ENCODE results near the gene UTP4.
"Not testable (repeated sequence)": the region's sequence is repeated elsewhere in the genome, so short reads cannot be mapped to it uniquely, and the experiment has no call there.

The UTP4 gene

GRCh38 chr16:69111216-69111875, 21.1 kb upstream of the UTP4 start:
- DNase-seq: no peak

DNA sequence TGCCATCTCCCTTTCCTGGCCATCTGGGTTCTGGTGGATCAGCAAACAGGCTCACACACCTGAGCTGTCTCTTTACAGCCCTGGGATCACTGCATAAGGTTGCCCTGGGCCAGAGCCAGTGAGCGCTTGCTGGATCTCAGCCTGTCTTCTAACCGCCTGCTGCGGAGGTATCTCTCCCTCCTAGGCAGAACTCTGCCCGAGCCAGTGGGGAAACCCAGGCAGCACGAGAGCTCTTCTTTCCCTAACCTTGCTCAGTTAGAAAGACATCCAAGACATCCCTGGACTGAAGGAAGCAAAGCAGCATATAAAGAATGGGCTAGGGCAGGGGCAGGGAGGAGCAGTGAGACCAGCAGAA, 20.6 kb upstream of the UTP4 start:
- DNase-seq: no peak

- DNase-seq: no peak
Measured at GRCh38 chr16:69112285-69113129, 19.9 kb upstream of the UTP4 start.

DNA sequence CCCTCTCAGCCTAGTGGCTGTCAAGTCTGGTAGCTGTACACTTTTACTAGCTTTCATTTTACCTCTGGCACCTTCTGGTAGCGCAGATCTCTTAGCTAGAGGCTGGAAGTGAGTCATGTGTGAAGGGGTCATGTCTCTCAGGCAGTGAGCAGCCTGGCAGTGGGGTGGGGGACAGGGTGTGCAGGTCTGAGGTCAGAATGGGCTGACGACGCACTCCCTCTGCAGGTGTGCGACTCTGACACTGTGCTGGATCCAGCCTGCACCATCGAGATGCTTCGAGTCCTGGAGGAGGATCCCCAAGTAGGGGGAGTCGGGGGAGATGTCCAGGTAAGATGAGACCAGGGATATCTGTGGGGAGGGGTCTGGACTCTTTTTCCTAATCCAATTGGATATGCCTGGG, 19.2 kb upstream of the UTP4 start:
- DNase-seq: no peak

DNA sequence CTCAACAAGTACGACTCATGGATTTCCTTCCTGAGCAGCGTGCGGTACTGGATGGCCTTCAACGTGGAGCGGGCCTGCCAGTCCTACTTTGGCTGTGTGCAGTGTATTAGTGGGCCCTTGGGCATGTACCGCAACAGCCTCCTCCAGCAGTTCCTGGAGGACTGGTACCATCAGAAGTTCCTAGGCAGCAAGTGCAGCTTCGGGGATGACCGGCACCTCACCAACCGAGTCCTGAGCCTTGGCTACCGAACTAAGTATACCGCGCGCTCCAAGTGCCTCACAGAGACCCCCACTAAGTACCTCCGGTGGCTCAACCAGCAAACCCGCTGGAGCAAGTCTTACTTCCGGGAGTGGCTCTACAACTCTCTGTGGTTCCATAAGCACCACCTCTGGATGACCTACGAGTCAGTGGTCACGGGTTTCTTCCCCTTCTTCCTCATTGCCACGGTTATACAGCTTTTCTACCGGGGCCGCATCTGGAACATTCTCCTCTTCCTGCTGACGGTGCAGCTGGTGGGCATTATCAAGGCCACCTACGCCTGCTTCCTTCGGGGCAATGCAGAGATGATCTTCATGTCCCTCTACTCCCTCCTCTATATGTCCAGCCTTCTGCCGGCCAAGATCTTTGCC, 18.0 kb upstream of the UTP4 start:
- DNase-seq: no peak

- DNase-seq: no peak
Measured at GRCh38 chr16:69114976-69115355, 17.5 kb upstream of the UTP4 start.

DNA sequence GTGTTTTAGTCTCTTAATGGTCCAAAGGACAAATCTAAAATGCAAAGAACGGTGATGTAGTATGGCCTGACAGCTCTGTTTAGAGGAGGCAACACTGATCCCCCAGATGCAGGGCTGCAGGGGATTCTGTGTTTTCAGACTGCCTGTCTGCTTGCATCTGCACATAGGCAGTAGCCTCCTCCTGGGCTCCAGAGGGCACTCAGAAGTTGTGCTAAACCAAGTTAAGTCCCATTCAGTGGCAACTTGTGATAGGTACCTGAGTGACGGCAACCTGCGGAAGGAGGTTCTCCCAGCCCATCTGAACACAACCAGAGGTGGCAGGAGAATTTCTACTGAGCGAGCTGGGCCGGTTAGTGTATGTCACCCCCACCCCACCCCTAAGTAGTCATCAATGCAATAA, 17.1 kb upstream of the UTP4 start:
- no peak for DNase-seq

GRCh38 chr16:69115837-69116236, 16.6 kb upstream of the UTP4 start:
- no peak for DNase-seq

GRCh38 chr16:69116256-69116875, 16.1 kb upstream of the UTP4 start:
- no peak for DNase-seq

GRCh38 chr16:69116906-69117305, 15.5 kb upstream of the UTP4 start:
- DNase-seq: no peak

GRCh38 chr16:69118468-69118867, 14.0 kb upstream of the UTP4 start:
- no peak for DNase-seq

DNA sequence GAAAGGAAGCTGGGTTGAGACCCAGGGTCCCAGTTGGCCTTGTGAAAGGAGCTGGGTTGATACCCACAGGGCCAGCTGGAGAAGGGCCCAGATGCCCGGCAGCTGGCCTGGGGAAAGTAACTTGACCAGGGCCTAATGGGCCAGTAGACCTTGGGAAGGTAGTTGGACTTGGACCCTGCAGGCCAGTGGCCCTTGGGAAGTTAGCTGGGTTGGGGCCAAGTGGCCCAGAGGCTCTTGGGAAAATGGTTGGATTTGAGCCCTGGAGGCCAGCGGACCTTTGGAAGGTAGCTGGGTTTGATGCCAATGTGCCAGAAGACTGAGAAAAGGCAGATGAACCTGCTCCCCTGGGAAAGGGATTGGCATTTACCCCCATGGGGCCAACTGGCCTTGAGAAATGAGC, 13.5 kb upstream of the UTP4 start:
- DNase-seq: no peak

DNA sequence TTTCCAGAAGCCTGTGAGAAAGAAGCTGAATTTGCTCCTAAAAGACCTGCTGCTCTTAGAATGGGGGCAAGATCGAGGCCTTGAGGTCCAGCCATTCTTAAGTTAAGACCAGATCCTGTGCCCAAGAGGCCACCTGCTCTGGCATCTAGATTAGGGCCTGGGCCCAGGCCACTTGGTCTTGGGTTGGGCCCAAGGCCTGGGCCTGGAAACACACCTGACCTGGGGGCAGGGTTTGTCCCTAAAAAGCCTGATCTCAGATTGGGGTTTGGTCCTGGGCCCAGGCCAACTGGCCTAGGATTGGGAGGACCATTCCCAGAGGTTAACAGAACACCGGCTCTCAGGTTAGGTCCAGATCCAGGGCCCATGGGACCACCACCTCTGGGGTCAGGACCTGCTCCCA, 12.9 kb upstream of the UTP4 start:
- no peak for DNase-seq

DNA sequence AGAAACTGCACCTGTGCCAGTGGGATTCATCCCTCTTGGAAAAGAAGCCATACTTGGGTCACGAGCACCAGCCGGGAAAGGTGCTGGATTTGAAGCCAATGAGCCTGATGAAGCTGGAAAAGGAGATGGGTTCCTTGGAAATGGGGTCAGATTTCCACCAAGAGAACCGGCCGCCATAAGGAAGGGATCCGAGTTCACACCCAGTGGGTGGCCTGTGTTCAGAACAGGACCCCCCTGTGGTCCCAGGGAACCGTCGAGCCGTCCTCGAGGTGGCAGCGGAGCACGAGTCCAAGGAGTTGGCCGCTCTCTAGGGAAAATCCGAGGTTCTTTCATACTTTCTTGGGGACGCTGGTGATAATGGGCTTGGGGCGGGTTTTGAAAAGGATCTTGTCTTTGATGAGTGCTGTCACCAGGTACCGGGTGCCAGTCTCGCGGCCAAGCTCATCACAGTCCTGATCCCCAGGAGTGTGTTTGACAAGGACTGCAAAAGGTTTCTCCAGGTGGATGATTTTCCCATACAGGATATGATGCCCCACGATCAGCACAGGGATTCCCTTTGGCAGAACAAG, 12.3 kb upstream of the UTP4 start:
- no peak for DNase-seq

- DNase-seq: peak; percentile 67
Measured at GRCh38 chr16:69123910-69124309, 8.5 kb upstream of the UTP4 start.

GRCh38 chr16:69124406-69124805, 8.0 kb upstream of the UTP4 start:
- DNase-seq: not testable (repeated sequence)

GRCh38 chr16:69124961-69125360, 7.5 kb upstream of the UTP4 start:
- DNase-seq: not testable (repeated sequence)

- DNase-seq: no peak
Measured at GRCh38 chr16:69126221-69126620, 6.2 kb upstream of the UTP4 start.

DNA sequence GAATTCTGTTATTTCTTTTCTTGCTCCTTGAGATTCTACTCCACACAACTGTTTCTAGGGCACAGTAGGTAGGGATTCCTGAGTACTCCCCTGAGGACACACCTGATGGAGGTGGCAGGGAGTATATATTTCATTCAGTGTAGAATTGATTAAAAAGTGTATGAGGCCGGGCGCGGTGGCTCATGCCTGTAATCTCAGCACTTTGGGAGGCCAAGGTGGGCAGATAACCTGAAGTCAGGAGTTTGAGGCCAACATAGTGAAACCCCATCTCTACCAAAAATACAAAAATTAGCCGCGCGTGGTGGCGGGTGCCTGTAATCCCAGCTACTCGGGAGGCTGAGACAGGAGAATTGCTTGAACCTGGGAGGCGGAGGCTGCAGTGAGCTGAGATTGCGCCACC, 5.6 kb upstream of the UTP4 start:
- not testable (repeated sequence) for DNase-seq

GRCh38 chr16:69127966-69128510, 4.4 kb upstream of the UTP4 start:
- DNase-seq: no peak

- DNase-seq: no peak
Measured at GRCh38 chr16:69130461-69130860, 2.0 kb upstream of the UTP4 start.

- no peak for DNase-seq
Measured at GRCh38 chr16:69131167-69131838, 1.1 kb upstream of the UTP4 start.

All from central memory CD4-positive, alpha-beta T cell (primary cell).